Measurements from ENCODE around the gene PODN.

GRCh38 chr1:53122201-53122885, 60.3 kb downstream of the PODN start:
- TF ChIP-seq, protein P1, sequence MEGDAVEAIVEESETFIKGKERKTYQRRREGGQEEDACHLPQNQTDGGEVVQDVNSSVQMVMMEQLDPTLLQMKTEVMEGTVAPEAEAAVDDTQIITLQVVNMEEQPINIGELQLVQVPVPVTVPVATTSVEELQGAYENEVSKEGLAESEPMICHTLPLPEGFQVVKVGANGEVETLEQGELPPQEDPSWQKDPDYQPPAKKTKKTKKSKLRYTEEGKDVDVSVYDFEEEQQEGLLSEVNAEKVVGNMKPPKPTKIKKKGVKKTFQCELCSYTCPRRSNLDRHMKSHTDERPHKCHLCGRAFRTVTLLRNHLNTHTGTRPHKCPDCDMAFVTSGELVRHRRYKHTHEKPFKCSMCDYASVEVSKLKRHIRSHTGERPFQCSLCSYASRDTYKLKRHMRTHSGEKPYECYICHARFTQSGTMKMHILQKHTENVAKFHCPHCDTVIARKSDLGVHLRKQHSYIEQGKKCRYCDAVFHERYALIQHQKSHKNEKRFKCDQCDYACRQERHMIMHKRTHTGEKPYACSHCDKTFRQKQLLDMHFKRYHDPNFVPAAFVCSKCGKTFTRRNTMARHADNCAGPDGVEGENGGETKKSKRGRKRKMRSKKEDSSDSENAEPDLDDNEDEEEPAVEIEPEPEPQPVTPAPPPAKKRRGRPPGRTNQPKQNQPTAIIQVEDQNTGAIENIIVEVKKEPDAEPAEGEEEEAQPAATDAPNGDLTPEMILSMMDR (IDR thresholded peaks at IDR 0.05) = no peak
- no peak for TF ChIP-seq POLR2AphosphoS5 (IDR thresholded peaks at IDR 0.05)
